HG03097 (cell line): ENCODE data around the gene PPP2R2D.

ENCODE experiments used
- ATAC-seq: cut with Tn5 transposase; IDR thresholded peaks from one replicate; pipeline ENCODE4 v1.9.1; 2021; ENCODE audit not compliant: unreplicated experiment, low FRiP score

PPP2R2D gene

GRCh38 chr10:131926253-131926652 is 25.4 kb downstream of the PPP2R2D start:
- ATAC-seq, result no peak

- ATAC-seq, result no peak
Observed at GRCh38 chr10:131926743-131927595, 26.2 kb downstream of the PPP2R2D start.

GRCh38 chr10:131928248-131929095 is 27.7 kb downstream of the PPP2R2D start:
- peak; percentile 82 for ATAC-seq

GRCh38 chr10:131929122-131929845 is 28.5 kb downstream of the PPP2R2D start:
- no peak for ATAC-seq

- no peak for ATAC-seq
Observed at GRCh38 chr10:131930150-131930549, 29.3 kb downstream of the PPP2R2D start.

- no peak for ATAC-seq
Observed at GRCh38 chr10:131930586-131931330, 29.9 kb downstream of the PPP2R2D start.

- no peak for ATAC-seq
Observed at GRCh38 chr10:131931981-131932380, 31.2 kb downstream of the PPP2R2D start.

- ATAC-seq, result no peak
Observed at GRCh38 chr10:131933016-131933695, 32.3 kb downstream of the PPP2R2D start.

GRCh38 chr10:131933696-131934086 is 32.9 kb downstream of the PPP2R2D start:
- ATAC-seq, result no peak

GRCh38 chr10:131934769-131935168 is 34.0 kb downstream of the PPP2R2D start:
- no peak for ATAC-seq

- no peak for ATAC-seq
Observed at GRCh38 chr10:131935260-131935659, 34.5 kb downstream of the PPP2R2D start.

GRCh38 chr10:131936294-131936693 is 35.5 kb downstream of the PPP2R2D start:
- no peak for ATAC-seq

GRCh38 chr10:131936736-131937135 is 35.9 kb downstream of the PPP2R2D start:
- no peak for ATAC-seq

- no peak for ATAC-seq
Observed at GRCh38 chr10:131937836-131938235, 37.0 kb downstream of the PPP2R2D start.

GRCh38 chr10:131938681-131939080 is 37.9 kb downstream of the PPP2R2D start:
- ATAC-seq, result no peak

GRCh38 chr10:131942455-131942854 is 41.6 kb downstream of the PPP2R2D start:
- ATAC-seq, result no peak

GRCh38 chr10:131943021-131943814 is 42.4 kb downstream of the PPP2R2D start:
- ATAC-seq, result no peak

GRCh38 chr10:131944412-131944811 is 43.6 kb downstream of the PPP2R2D start:
- no peak for ATAC-seq
